Measurements from ENCODE around the gene DHCR24. TPM values are rescaled to one million over a fixed set of nuclear protein-coding genes. Genes with fewer than 3 reads are reported as not detected.
A peak's percentile ranks its signal among the peaks of the same experiment; 100 is the strongest.

The DHCR24 gene
- total and polyA plus RNA-seq, 2 of the 13 experiments (the other 11 are each of a cell fraction or from before 2014, with no cell fraction given) = 374 to 448 TPM

GRCh38 chr1:54861070-54861761, 25.8 kb downstream of the DHCR24 start (continued):
- no peak for TF ChIP-seq CREB1 (IDR thresholded peaks at IDR 0.05)
- peak; percentile 58; the same call in 1 of the 2 replicates for TF ChIP-seq CREB1 (CRISPR knock-in tag; IDR thresholded peaks at IDR 0.05)
- TF ChIP-seq ELF4 (CRISPR knock-in tag; IDR thresholded peaks at IDR 0.05; ENCODE audit: borderline replicate concordance) = peak; percentile 72; the same call in 1 of the 2 replicates
- peak; percentile 71 for TF ChIP-seq MAX (IDR thresholded peaks at IDR 0.05)
- 0 out of 2 replicates have a peak, but pooled peaks have one; percentile 52 for TF ChIP-seq WIZ (CRISPR knock-in tag; IDR thresholded peaks at IDR 0.05)
- peak; percentile 73; the same call in 1 of the 2 replicates for TF ChIP-seq ZNF337 (CRISPR knock-in tag; IDR thresholded peaks at IDR 0.05; ENCODE audit: borderline replicate concordance, low read depth)
- peak; percentile 87 for TF ChIP-seq ISL2 (CRISPR knock-in tag; IDR thresholded peaks at IDR 0.05)
- TF ChIP-seq ZNF12 (CRISPR knock-in tag; IDR thresholded peaks at IDR 0.05) = no peak; the same call in 1 of the 2 replicates
- 0 out of 2 replicates have a peak, but pooled peaks have one; percentile 10 for TF ChIP-seq STAG1 (CRISPR knock-in tag; IDR thresholded peaks at IDR 0.05)
- no peak; the same call in 1 of the 2 replicates for TF ChIP-seq ZNF704 (CRISPR knock-in tag; IDR thresholded peaks at IDR 0.05; ENCODE audit: borderline replicate concordance)
- peak; percentile 62; the same call in 1 of the 2 replicates for TF ChIP-seq ZNF501 (CRISPR knock-in tag; IDR thresholded peaks at IDR 0.05)
- TF ChIP-seq, protein P1, sequence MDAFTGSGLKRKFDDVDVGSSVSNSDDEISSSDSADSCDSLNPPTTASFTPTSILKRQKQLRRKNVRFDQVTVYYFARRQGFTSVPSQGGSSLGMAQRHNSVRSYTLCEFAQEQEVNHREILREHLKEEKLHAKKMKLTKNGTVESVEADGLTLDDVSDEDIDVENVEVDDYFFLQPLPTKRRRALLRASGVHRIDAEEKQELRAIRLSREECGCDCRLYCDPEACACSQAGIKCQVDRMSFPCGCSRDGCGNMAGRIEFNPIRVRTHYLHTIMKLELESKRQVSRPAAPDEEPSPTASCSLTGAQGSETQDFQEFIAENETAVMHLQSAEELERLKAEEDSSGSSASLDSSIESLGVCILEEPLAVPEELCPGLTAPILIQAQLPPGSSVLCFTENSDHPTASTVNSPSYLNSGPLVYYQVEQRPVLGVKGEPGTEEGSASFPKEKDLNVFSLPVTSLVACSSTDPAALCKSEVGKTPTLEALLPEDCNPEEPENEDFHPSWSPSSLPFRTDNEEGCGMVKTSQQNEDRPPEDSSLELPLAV (CRISPR knock-in tag; conservative IDR thresholded peaks at IDR 0.05; ENCODE audit: low read depth) = no peak
- TF ChIP-seq KLF16 (CRISPR knock-in tag; IDR thresholded peaks at IDR 0.05) = peak in 1 of 2 experiments; percentile 35; a peak in 1 of 4 replicates
- TF ChIP-seq ZNF607 (CRISPR knock-in tag; IDR thresholded peaks at IDR 0.05; ENCODE audit: borderline replicate concordance) = peak; percentile 92; the same call in 1 of the 2 replicates
- peak; percentile 91 for TF ChIP-seq SALL1 (CRISPR knock-in tag; IDR thresholded peaks at IDR 0.05)
- peak; percentile 66 for TF ChIP-seq NCOR1 (IDR thresholded peaks at IDR 0.05; ENCODE audit: borderline replicate concordance, low read length)
- no peak for TF ChIP-seq DR1 (CRISPR knock-in tag; IDR thresholded peaks at IDR 0.05)
- TF ChIP-seq LCORL (IDR thresholded peaks at IDR 0.05) = peak; percentile 32; the same call in 1 of the 2 replicates
- TF ChIP-seq LCORL (CRISPR knock-in tag; IDR thresholded peaks at IDR 0.05) = peak; percentile 98
- TF ChIP-seq CEBPZ (IDR thresholded peaks at IDR 0.05; ENCODE audit: low read length) = no peak
- TF ChIP-seq TFE3 (CRISPR knock-in tag; IDR thresholded peaks at IDR 0.05) = peak; percentile 54; the same call in 1 of the 2 replicates
- TF ChIP-seq ZNF768 (CRISPR knock-in tag; IDR thresholded peaks at IDR 0.05) = no peak

All from HepG2 (cell line).